H1 (cell line): ENCODE data around the gene SSPN. TPM values are rescaled to one million over a fixed set of nuclear protein-coding genes. Genes with fewer than 3 reads are reported as not detected.

ENCODE experiments used
- CTCF ChIA-PET: fragments of 300-600 bp; sonication (Branson Sonifier 250); formaldehyde crosslinking; loops from one replicate; lab custom pipeline; 2021; ENCODE audit not compliant: partially characterized antibody; lab: Charles Lee
- POLR2A ChIA-PET: fragments of 300-600 bp; sonication (Branson Sonifier 250); formaldehyde crosslinking; loops from one replicate; lab custom pipeline; 2021; ENCODE audit warnings: inconsistent platforms; ENCODE audit not compliant: partially characterized antibody; lab: Charles Lee
- DNase-seq, 2 experiments: peaks; one replicate each; pipeline versions ENCODE4 v3.0.0 to v3.0.0-alpha.2; 2010 to 2022; ENCODE audit warnings: low spot score in 2 of 2, low read depth in 1 of 2, mixed read lengths in 1 of 2
- FAIRE-seq: peaks from 2 replicates; lab custom pipeline; 2011; peaks lifted over from hg19 to GRCh38; lab: Jason Lieb, UNC
- H2AFZ ChIP-seq: 2 replicates; pipeline ENCODE4 v1.8.1; 2012; ENCODE audit warnings: low read length, inconsistent platforms
- H2AK5ac ChIP-seq: 2 replicates; pipeline ENCODE4 v1.6.1; 2013; ENCODE audit warnings: low read depth, low read length
- H2BK120ac ChIP-seq: replicated peaks from 2 replicates; pipeline ENCODE3; 2013; ENCODE audit warnings: low read depth, low read length, inconsistent platforms
- H2BK12ac ChIP-seq: 2 replicates; pipeline ENCODE4 v1.6.1; 2013; ENCODE audit warnings: low read depth, low read length
- H2BK15ac ChIP-seq: 2 replicates; pipeline ENCODE4 v1.6.1; 2013; ENCODE audit warnings: low read length
- H2BK20ac ChIP-seq: 2 replicates; pipeline ENCODE4 v1.6.1; 2013; ENCODE audit warnings: low read length
- H2BK5ac ChIP-seq: 2 replicates; pipeline ENCODE4 v1.6.1; 2013; ENCODE audit warnings: low read depth, low read length
- H3K14ac ChIP-seq: 2 replicates; pipeline ENCODE4 v1.6.1; 2013; ENCODE audit warnings: inconsistent platforms; ENCODE audit not compliant: insufficient read length
- H3K18ac ChIP-seq: 2 replicates; pipeline ENCODE4 v1.6.1; 2013; ENCODE audit warnings: low read length; ENCODE audit errors: extremely low read depth
- H3K23ac ChIP-seq: 2 replicates; pipeline ENCODE4 v1.6.1; 2013; ENCODE audit warnings: inconsistent platforms; ENCODE audit not compliant: insufficient read length
- H3K23me2 ChIP-seq: 2 replicates; pipeline ENCODE4 v1.6.1; 2013; ENCODE audit warnings: low read depth, low read length
- H3K27ac ChIP-seq: 2 replicates; pipeline ENCODE4 v1.6.1; 2011; ENCODE audit warnings: low read depth, low read length, inconsistent platforms
- H3K27me3 ChIP-seq, 4 experiments: replicated peaks in 1 of 4; 1 replicate in 1 of 4; 2 replicates in 3 of 4; pipeline versions ENCODE4 v1.6.1 to v1.8.1; 2011 to 2013; ENCODE audit warnings: low read length in 3 of 4, mild to moderate bottlenecking in 3 of 4, inconsistent platforms in 2 of 4, mixed read lengths in 2 of 4, moderate library complexity in 1 of 4; ENCODE audit not compliant: control insufficient read depth in 3 of 4, insufficient read depth in 3 of 4; ENCODE audit errors: extremely low read depth in 1 of 4
- H3K36me3 ChIP-seq, 4 experiments: 2 replicates each; pipeline versions ENCODE4 v1.6.1 to v1.8.1; 2011 to 2013; ENCODE audit warnings: mild to moderate bottlenecking in 4 of 4, low read length in 3 of 4, moderate library complexity in 2 of 4, control low read depth in 1 of 4, inconsistent platforms in 1 of 4; ENCODE audit not compliant: insufficient read depth in 4 of 4, control insufficient read depth in 2 of 4
- H3K4ac ChIP-seq: replicated peaks from 2 replicates; pipeline ENCODE3; 2013; ENCODE audit warnings: low read length, low read depth, mixed read lengths, inconsistent platforms; ENCODE audit not compliant: insufficient read length
- H3K4me1 ChIP-seq, 4 experiments: replicated peaks in 1 of 4; 1 replicate in 1 of 4; 2 replicates in 3 of 4; pipeline versions ENCODE4 v1.6.1 to v1.8.1; 2011 to 2013; ENCODE audit warnings: low read length in 3 of 4, inconsistent platforms in 2 of 4, mixed read lengths in 1 of 4; ENCODE audit not compliant: insufficient read depth in 4 of 4, control insufficient read depth in 3 of 4
- H3K4me2 ChIP-seq, 2 experiments: 2 replicates each; pipeline versions ENCODE4 v1.6.1 to v1.8.1; 2011 to 2013; ENCODE audit warnings: low read depth in 2 of 2, low read length in 2 of 2, control low read depth in 1 of 2, inconsistent platforms in 1 of 2, mild to moderate bottlenecking in 1 of 2; ENCODE audit not compliant: insufficient read depth in 1 of 2
- H3K4me3 ChIP-seq, 4 experiments: fragments of 200-600, 300-600 bp in 1 of 4; sonication (generic), shearing (Covaris generic), sonication (Bioruptor Twin) in 1 of 4; 2 replicates each; pipeline versions ENCODE4 v1.5.1 to v1.8.1; 2011 to 2016; ENCODE audit warnings: low read length in 4 of 4, low read depth in 3 of 4, control low read depth in 2 of 4, inconsistent platforms in 2 of 4, mild to moderate bottlenecking in 2 of 4, mixed read lengths in 1 of 4, moderate library complexity in 1 of 4; ENCODE audit not compliant: insufficient read depth in 2 of 4; ENCODE audit errors: extremely low read depth in 1 of 4
- H3K56ac ChIP-seq: replicated peaks from 2 replicates; pipeline ENCODE3; 2013; ENCODE audit warnings: low read depth, mild to moderate bottlenecking, mixed read lengths, low read length, inconsistent platforms; ENCODE audit not compliant: insufficient read length
- H3K79me1 ChIP-seq: 2 replicates; pipeline ENCODE4 v1.6.1; 2013; ENCODE audit warnings: low read depth, low read length, control low read depth
- H3K79me2 ChIP-seq, 2 experiments: 2 replicates each; pipeline versions ENCODE4 v1.6.1 to v1.8.1; 2012 to 2013; ENCODE audit warnings: low read length in 2 of 2, mild to moderate bottlenecking in 2 of 2, inconsistent platforms in 1 of 2; ENCODE audit not compliant: insufficient read depth in 2 of 2, control insufficient read depth in 1 of 2
- H3K9ac ChIP-seq, 4 experiments: replicated peaks in 1 of 4; 1 replicate in 1 of 4; 2 replicates in 3 of 4; pipeline versions ENCODE4 v1.6.1 to v1.8.1; 2011 to 2013; ENCODE audit warnings: low read depth in 3 of 4, low read length in 3 of 4, control low read depth in 2 of 4, mild to moderate bottlenecking in 2 of 4, moderate library complexity in 2 of 4, inconsistent platforms in 1 of 4; ENCODE audit errors: extremely low read depth in 1 of 4
- H3K9me3 ChIP-seq, 2 experiments: 2 replicates each; pipeline versions ENCODE4 v1.6.1 to v1.8.1; 2012 to 2013; ENCODE audit warnings: mild to moderate bottlenecking in 2 of 2, moderate library complexity in 2 of 2, control low read depth in 1 of 2, inconsistent platforms in 1 of 2, low read depth in 1 of 2, low read length in 1 of 2, mixed read lengths in 1 of 2; ENCODE audit not compliant: insufficient read depth in 2 of 2
- H4K20me1 ChIP-seq, 2 experiments: replicated peaks in 1 of 2; 2 replicates each; pipeline versions ENCODE3 to v1.8.1; 2011 to 2013; ENCODE audit warnings: inconsistent platforms in 2 of 2, low read length in 2 of 2, mild to moderate bottlenecking in 1 of 2; ENCODE audit not compliant: insufficient read depth in 2 of 2, control insufficient read depth in 1 of 2
- H4K5ac ChIP-seq: 2 replicates; pipeline ENCODE4 v1.6.1; 2013; ENCODE audit warnings: low read length, low read depth, mixed read lengths, inconsistent platforms; ENCODE audit not compliant: insufficient read length
- H4K8ac ChIP-seq: 2 replicates; pipeline ENCODE4 v1.8.0; 2013; ENCODE audit warnings: mild to moderate bottlenecking, moderate library complexity, low read length, inconsistent platforms; ENCODE audit not compliant: insufficient read depth; ENCODE audit errors: extremely low read depth
- H4K91ac ChIP-seq: replicated peaks from 2 replicates; pipeline ENCODE3; 2013; ENCODE audit warnings: low read length, mixed read lengths, inconsistent platforms; ENCODE audit not compliant: insufficient read length
- BCL11A ChIP-seq, 2 experiments: IDR thresholded peaks; one replicate each; pipeline ENCODE4 v1.6.1; 2011; ENCODE audit warnings: low read depth in 2 of 2, low read length in 2 of 2, mild to moderate bottlenecking in 2 of 2
- CHD1 ChIP-seq: IDR thresholded peaks from 2 replicates; pipeline ENCODE4 v1.6.1; 2012; ENCODE audit warnings: low read depth, low read length, improper control_type of control experiment
- CHD2 ChIP-seq: IDR thresholded peaks from 2 replicates; pipeline ENCODE4 v1.6.1; 2012; ENCODE audit warnings: low read length, improper control_type of control experiment
- KDM1A ChIP-seq: fragments of 200-600, 300-600 bp; sonication (generic); IDR thresholded peaks from 2 replicates; pipeline ENCODE4 v1.7.1; 2016; ENCODE audit warnings: mild to moderate bottlenecking, low read length, borderline replicate concordance
- KDM4A ChIP-seq: IDR thresholded peaks from one replicate; pipeline ENCODE4 v1.7.1; 2012; ENCODE audit warnings: low read depth, mild to moderate bottlenecking, moderate library complexity, low read length, inconsistent platforms; ENCODE audit not compliant: severe bottlenecking
- MAFK ChIP-seq: IDR thresholded peaks from 2 replicates; pipeline ENCODE4 v1.6.1; 2012; ENCODE audit warnings: low read depth, mild to moderate bottlenecking, improper control_type of control experiment, low read length
- RXRA ChIP-seq: IDR thresholded peaks from 2 replicates; pipeline ENCODE4 v1.6.1; 2011; ENCODE audit warnings: low read depth, mild to moderate bottlenecking, low read length, moderate library complexity; ENCODE audit not compliant: insufficient read depth
- SP1 ChIP-seq: IDR thresholded peaks from 2 replicates; pipeline ENCODE4 v1.6.1; 2011; ENCODE audit warnings: low read depth, low read length
- WGBS, 2 experiments: shearing (Covaris generic) in 1 of 2; methylation state at CpG; one replicate each; pipeline versions ENCODE4 v1.1.6 to v1.1.7; 2013 to 2015; ENCODE audit warnings: low lambda C conversion rate in 2 of 2, mixed read lengths in 2 of 2, inconsistent platforms in 1 of 2, low coverage in 1 of 2, missing lambda C conversion rate in 1 of 2; ENCODE audit not compliant: insufficient replicate concordance in 2 of 2, insufficient coverage in 1 of 2, insufficient read length in 1 of 2; ENCODE audit errors: extremely low coverage in 1 of 2, missing lambda C conversion rate in 1 of 2; 5-methylcytosine and 5-hydroxymethylcytosine counted together
- polyA plus RNA-seq, 7 experiments: library from polyadenylated mRNA; depleted of rRNA in 3 of 7; stranded (reverse) in 5 of 7; unstranded in 2 of 7; fragments of >200 nt in 5 of 7; fragments of 200-250 nt in 2 of 7; gene quantifications; 1 replicate in 5 of 7; 2 replicates in 1 of 7; 4 replicates in 1 of 7; pipeline versions ENCODE4 v1.2.1 to v1.2.3, GENCODE V29; 2011 to 2013; ENCODE audit warnings: missing spikeins in 2 of 7, mixed read lengths in 2 of 7
- total RNA-seq: library from RNA; stranded (reverse); fragmentation: NEBNext Ultra II Directional; extraction: Animal tissue kit (Norgen Biotek cat#: 25700); gene quantifications from 2 replicates; pipeline ENCODE4 v1.2.1, GENCODE V29; 2021

Gene SSPN
- total and polyA plus RNA-seq, 2 of the 8 experiments (the other 6 are each of a cell fraction or from before 2014, with no cell fraction given): 0.86 to 1.8 TPM

DNA sequence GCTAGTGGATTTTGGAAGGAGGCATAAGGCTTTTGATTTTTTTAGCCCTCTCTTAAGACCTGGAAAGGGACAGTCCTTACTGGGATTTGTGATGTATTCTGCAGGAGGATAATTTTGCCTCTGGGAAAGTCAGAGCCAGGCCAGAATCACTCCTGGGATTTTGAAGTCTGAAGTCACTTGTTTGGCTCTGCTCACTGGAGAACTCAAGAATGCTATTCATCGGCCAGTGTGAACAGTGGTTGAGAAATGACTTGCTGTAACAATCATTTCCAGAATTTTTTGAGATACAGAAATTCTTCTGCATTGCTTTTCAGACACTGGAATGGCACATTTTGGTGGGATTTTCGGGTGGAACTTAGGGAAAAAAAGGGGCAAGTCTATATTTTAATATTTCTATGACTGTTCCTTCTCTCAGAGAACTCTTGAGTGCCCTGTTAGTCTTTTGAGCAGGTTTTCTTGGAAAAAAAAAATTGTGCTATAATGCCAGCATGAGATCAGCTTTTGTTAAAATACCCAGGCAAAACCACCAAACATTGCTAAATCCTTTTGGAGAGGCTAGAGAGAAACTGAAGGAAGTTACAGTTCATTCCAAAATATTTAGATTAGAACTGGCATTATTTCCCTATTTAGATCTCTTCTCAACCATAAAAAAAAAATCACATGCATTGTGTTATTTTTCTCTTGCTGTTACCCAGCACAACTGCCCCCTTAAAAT is 44.5 kb upstream of the SSPN start:
- DNase-seq (no peak), FAIRE-seq (no peak)
- no peaks in the 10 kb centered on the region for H3K27me3 ChIP-seq
- no peaks in the 10 kb centered on the region for H4K20me1 ChIP-seq
- H3K23ac ChIP-seq: no peak overlapping the region
- no peaks in the 10 kb centered on the region for H3K23me2 ChIP-seq
- H2AK5ac ChIP-seq: no peak overlapping the region
- H2BK120ac ChIP-seq: no peak overlapping the region
- no peak overlapping the region for H2AFZ ChIP-seq
- H4K91ac ChIP-seq: no peak overlapping the region
- no peaks in the 10 kb centered on the region for H3K4me1 ChIP-seq
- no peaks in the 10 kb centered on the region for H3K9me3 ChIP-seq
- H2BK15ac ChIP-seq: no peak overlapping the region
- TF ChIP-seq KDM4A (no peak), RXRA (no peak), KDM1A (no peak), CHD1 (no peak), SP1 (no peak), BCL11A (IDR thresholded peaks at IDR 0.05; ENCODE audit: low read depth in 2 of 2, low read length in 2 of 2) (no peak), MAFK (no peak), CHD2 (no peak)
- H3K36me3 ChIP-seq: no peaks in the 10 kb centered on the region
- ChIA-PET CTCF (interaction anchor here (0.6 to 0.7 kb wide), 4 partner anchors 27 to 307 kb away, joined by 3 read pairs; no protein-coding TSS in a partner anchor), POLR2A (no interaction called here)
- no peak overlapping the region for H3K27ac ChIP-seq
- no peak overlapping the region for H2BK20ac ChIP-seq
- 70% methylated on average over 2 of the region's 2 CpGs; no CpG with 5 or more reads in 1 of the 2 experiments for WGBS, 2 experiments
- H3K79me2 ChIP-seq: no peaks in the 10 kb centered on the region
- H3K79me1 ChIP-seq: no peaks in the 10 kb centered on the region
- no peak overlapping the region; a peak in 1 of 8 replicates for H3K4me3 ChIP-seq
- no peak overlapping the region for H3K4ac ChIP-seq
- no peak overlapping the region for H3K56ac ChIP-seq
- H2BK5ac ChIP-seq: no peak overlapping the region
- no peak overlapping the region for H4K8ac ChIP-seq
- no peak overlapping the region for H2BK12ac ChIP-seq
- no peak overlapping the region for H3K9ac ChIP-seq
- no peak overlapping the region for H3K4me2 ChIP-seq
- H3K18ac ChIP-seq: no peak overlapping the region
- no peak overlapping the region for H3K14ac ChIP-seq
- H4K5ac ChIP-seq: no peak overlapping the region
